OCI-LY3 (cell line): ENCODE results near the gene MMP23B.

Experiments
- CTCF ChIP-seq: fragments of 200-600, 300-600 bp; sonication (generic); IDR thresholded peaks from 2 replicates; pipeline ENCODE4 v1.5.1; 2014; ENCODE audit warnings: antibody characterized with exemption, low read length, low read depth
- EZH2phosphoT487 ChIP-seq: fragments of 200-600 bp; shearing (Covaris generic); IDR thresholded peaks from 2 replicates; pipeline ENCODE4 v1.6.1; 2018; ENCODE audit warnings: antibody characterized with exemption, mixed run types, low read depth

GRCh38 chr1:1610796-1611195, 21.2 kb upstream of the MMP23B start:
- no peak for TF ChIP-seq CTCF
- TF ChIP-seq EZH2phosphoT487 = no peak
